Adrenal gland (tissue), 5 donors: ENCODE measurements around the gene ANTKMT.

ENCODE experiments used
- POLR2A ChIP-seq, 2 donors: fragments of 450-650 bp; IDR thresholded peaks; one replicate each; pipeline ENCODE4 v1.6.1; 2017; ENCODE audit warnings: antibody characterized with exemption in 2 of 2, mild to moderate bottlenecking in 2 of 2, moderate library complexity in 1 of 2
- TF ChIP-seq, protein P1 (sequence below), 6 experiments: fragments of 450-650 bp in 4 of 6; fragments of 200-600 bp in 2 of 6; sonication (generic) in 1 of 6; IDR thresholded peaks; 1 replicate in 5 of 6; 2 replicates in 1 of 6; pipeline versions ENCODE4 v1.5.1 to v1.8.0; 2016 to 2021; ENCODE audit warnings: antibody characterized with exemption in 6 of 6, mild to moderate bottlenecking in 2 of 6, moderate library complexity in 1 of 6
- donor health status: DM: no; HTN: no; CAD: no.

DNA sequence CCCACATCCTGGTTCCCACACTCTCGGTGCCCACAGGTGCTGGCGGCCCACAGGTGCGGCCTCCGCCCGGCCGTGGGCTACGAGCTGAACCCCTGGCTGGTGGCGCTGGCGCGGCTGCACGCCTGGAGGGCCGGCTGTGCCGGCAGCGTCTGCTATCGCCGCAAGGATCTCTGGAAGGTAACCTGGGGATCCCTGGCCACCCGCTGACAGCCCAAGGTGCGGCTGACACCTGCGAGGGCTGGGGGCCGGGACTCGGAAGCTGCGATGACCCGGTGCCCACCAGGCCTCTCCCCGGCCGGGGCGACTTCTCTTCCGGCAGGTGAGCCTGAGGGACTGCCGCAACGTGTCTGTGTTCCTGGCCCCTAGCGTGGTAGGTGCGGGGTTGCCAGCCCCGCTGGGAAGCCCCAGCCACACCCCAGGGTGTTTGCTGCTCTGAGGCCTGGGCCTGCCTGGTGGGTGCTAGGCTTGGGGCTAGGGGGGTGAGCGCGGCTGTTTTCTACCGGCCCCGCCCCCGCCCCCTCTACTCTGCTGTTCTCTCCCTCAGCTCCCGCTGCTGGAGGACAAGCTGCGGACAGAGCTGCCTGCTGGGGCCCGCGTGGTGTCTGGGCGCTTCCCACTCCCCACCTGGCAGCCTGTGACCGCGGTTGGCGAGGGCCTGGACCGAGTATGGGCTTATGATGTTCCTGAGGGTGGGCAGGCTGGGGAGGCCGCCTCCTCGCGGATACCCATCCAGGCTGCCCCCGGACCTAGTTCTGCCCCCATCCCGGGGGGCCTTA is 1.0 kb downstream of the ANTKMT start:
- TF ChIP-seq, protein P1, sequence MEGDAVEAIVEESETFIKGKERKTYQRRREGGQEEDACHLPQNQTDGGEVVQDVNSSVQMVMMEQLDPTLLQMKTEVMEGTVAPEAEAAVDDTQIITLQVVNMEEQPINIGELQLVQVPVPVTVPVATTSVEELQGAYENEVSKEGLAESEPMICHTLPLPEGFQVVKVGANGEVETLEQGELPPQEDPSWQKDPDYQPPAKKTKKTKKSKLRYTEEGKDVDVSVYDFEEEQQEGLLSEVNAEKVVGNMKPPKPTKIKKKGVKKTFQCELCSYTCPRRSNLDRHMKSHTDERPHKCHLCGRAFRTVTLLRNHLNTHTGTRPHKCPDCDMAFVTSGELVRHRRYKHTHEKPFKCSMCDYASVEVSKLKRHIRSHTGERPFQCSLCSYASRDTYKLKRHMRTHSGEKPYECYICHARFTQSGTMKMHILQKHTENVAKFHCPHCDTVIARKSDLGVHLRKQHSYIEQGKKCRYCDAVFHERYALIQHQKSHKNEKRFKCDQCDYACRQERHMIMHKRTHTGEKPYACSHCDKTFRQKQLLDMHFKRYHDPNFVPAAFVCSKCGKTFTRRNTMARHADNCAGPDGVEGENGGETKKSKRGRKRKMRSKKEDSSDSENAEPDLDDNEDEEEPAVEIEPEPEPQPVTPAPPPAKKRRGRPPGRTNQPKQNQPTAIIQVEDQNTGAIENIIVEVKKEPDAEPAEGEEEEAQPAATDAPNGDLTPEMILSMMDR (IDR thresholded peaks at IDR 0.05), result no peak
- no peak for TF ChIP-seq POLR2A (IDR thresholded peaks at IDR 0.05)
